Activated CD8-positive, alpha-beta T cell treated with anti-CD3 and anti-CD28 coated beads for 36 hours (primary cell): ENCODE results near the gene ARHGAP25. TPM values are rescaled to one million over a fixed set of nuclear protein-coding genes. Genes with fewer than 3 reads are reported as not detected.

ENCODE experiments used
- ATAC-seq: fragments of 200-7000 bp; cut with Tn5 transposase; one replicate; pipeline ENCODE4 v1.10.0; 2021; ENCODE audit warnings: mild to moderate bottlenecking, moderate library complexity
- CTCF ChIA-PET: fragments of 350-600 bp; sonication (Branson Sonifier 250); formaldehyde crosslinking; loops from one replicate; lab custom pipeline; 2021; ENCODE audit warnings: antibody characterized with exemption; lab: Charles Lee
- POLR2A ChIA-PET: fragments of 350-600 bp; sonication (Branson Sonifier 250); formaldehyde crosslinking; loops from one replicate; lab custom pipeline; 2021; ENCODE audit warnings: antibody characterized with exemption; lab: Charles Lee
- DNase-seq: peaks from one replicate; pipeline ENCODE4 v3.0.0-alpha.2; 2020
- H3K27ac Mint-ChIP-seq: one replicate; pipeline ENCODE4 v1.8.0; 2021; ENCODE audit warnings: mild to moderate bottlenecking, mixed read lengths
- H3K27me3 Mint-ChIP-seq: one replicate; pipeline ENCODE4 v1.8.0; 2021; ENCODE audit warnings: mixed read lengths
- H3K36me3 Mint-ChIP-seq: one replicate; pipeline ENCODE4 v1.8.0; 2021; ENCODE audit warnings: low read depth, mixed read lengths
- H3K4me1 Mint-ChIP-seq: one replicate; pipeline ENCODE4 v1.8.0; 2021; ENCODE audit warnings: low read depth, mixed read lengths
- H3K4me3 Mint-ChIP-seq: one replicate; pipeline ENCODE4 v1.8.0; 2021; ENCODE audit warnings: mild to moderate bottlenecking, moderate library complexity, mixed read lengths
- H3K9me3 Mint-ChIP-seq: one replicate; pipeline ENCODE4 v1.8.0; 2021; ENCODE audit warnings: mixed read lengths
- intact Hi-C: fragments of 100-400 bp; cut with micrococcal nuclease; formaldehyde crosslinking; loops from one replicate; pipeline ENCODE4 v1.10.0; 2022
- total RNA-seq, 2 experiments: library from RNA; stranded (reverse); gene quantifications; one replicate each; pipeline ENCODE4 v1.2.3, GENCODE V29; 2021
- TF ChIP-seq, protein P1 (sequence below): fragments of 200-600 bp; IDR thresholded peaks from one replicate; pipeline ENCODE4 v1.8.0; 2022; ENCODE audit warnings: antibody characterized with exemption, mild to moderate bottlenecking

Gene ARHGAP25
- total RNA-seq, 2 experiments from 2014 or later, result 59.3 to 61.5 TPM

GRCh38 chr2:68720665-68721064 is 13.9 kb upstream of the ARHGAP25 start:
- Mint-ChIP-seq H3K9me3 (no peaks in the 10 kb centered on the region), H3K27me3 (no peaks in the 10 kb centered on the region), H3K36me3 (no peaks in the 10 kb centered on the region), H3K4me1 (peaks cover 77% of the 10 kb centered on the region), H3K4me3 (no peak overlapping the region), H3K27ac (peak overlapping the region; percentile 87)
- TF ChIP-seq, protein P1, sequence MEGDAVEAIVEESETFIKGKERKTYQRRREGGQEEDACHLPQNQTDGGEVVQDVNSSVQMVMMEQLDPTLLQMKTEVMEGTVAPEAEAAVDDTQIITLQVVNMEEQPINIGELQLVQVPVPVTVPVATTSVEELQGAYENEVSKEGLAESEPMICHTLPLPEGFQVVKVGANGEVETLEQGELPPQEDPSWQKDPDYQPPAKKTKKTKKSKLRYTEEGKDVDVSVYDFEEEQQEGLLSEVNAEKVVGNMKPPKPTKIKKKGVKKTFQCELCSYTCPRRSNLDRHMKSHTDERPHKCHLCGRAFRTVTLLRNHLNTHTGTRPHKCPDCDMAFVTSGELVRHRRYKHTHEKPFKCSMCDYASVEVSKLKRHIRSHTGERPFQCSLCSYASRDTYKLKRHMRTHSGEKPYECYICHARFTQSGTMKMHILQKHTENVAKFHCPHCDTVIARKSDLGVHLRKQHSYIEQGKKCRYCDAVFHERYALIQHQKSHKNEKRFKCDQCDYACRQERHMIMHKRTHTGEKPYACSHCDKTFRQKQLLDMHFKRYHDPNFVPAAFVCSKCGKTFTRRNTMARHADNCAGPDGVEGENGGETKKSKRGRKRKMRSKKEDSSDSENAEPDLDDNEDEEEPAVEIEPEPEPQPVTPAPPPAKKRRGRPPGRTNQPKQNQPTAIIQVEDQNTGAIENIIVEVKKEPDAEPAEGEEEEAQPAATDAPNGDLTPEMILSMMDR, result no peak
- ChIA-PET POLR2A (interaction anchor here (0.7 to 8.9 kb wide), 8 partner anchors 11 to 187 kb away, joined by 3 to 111 read pairs (median 3); partner anchors contain the start of gene ARHGAP25), CTCF (interaction anchor here (1.2 to 7.4 kb wide), 9 partner anchors 11 to 255 kb away, joined by 3 to 57 read pairs (median 9); no protein-coding TSS in a partner anchor)
- intact Hi-C loops, result loop anchor here (10.0 kb wide), 1 partner anchor 256 kb away; the partner anchor contains the start of genes APLF and FBXO48
- DNase-seq, result no peak
- ATAC-seq, result no peak

- peak overlapping the region; percentile 87 for H3K27ac Mint-ChIP-seq
- CTCF ChIA-PET, result interaction anchor here (0.8 to 7.4 kb wide), 14 partner anchors 12 to 258 kb away, joined by 3 to 57 read pairs (median 8); no protein-coding TSS in a partner anchor
- DNase-seq, result peak; percentile 53
- no peaks in the 10 kb centered on the region for H3K9me3 Mint-ChIP-seq
- H3K36me3 Mint-ChIP-seq, result no peaks in the 10 kb centered on the region
- POLR2A ChIA-PET, result interaction anchor here (0.7 to 8.9 kb wide), 9 partner anchors 10 to 108 kb away, joined by 3 to 111 read pairs (median 3); partner anchors contain the start of gene ARHGAP25
- intact Hi-C loops, result loop anchor here (10.0 kb wide), 1 partner anchor 257 kb away; the partner anchor contains the start of genes APLF and FBXO48
- H3K4me1 Mint-ChIP-seq, result peaks cover 77% of the 10 kb centered on the region
- ATAC-seq, result peak; percentile 33
- TF ChIP-seq, protein P1, result no peak
- H3K4me3 Mint-ChIP-seq, result peak overlapping the region; percentile 50
- H3K27me3 Mint-ChIP-seq, result no peaks in the 10 kb centered on the region
Observed at GRCh38 chr2:68721482-68722101, 13.0 kb upstream of the ARHGAP25 start.

DNA sequence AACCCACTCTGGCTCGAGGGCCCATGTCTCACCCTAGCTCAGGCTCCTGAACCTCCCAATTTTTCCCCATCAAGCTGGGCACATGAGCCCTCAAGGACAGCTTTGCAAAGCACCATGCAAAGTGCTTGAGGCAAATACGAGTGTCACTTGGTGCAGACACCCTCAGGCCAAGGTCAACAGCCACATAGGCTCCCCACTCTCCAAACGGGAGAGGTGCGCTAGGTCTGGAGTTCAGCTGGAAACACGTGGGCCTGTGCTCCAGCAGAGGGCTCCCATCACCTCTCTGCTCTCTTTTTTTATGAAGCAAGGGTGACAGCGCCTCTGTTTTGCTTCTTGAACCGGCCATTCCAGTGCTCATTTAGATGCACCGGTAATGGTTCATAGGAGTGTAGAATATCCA is 11.9 kb upstream of the ARHGAP25 start:
- TF ChIP-seq, protein P1, result no peak
- Mint-ChIP-seq H3K27me3 (no peaks in the 10 kb centered on the region), H3K4me3 (no peak overlapping the region), H3K9me3 (no peaks in the 10 kb centered on the region), H3K4me1 (peaks cover 75% of the 10 kb centered on the region), H3K36me3 (no peaks in the 10 kb centered on the region), H3K27ac (no peak overlapping the region)
- ATAC-seq, result no peak
- no peak for DNase-seq
- intact Hi-C loops, result loop anchor here (10.0 kb wide), 1 partner anchor 258 kb away; the partner anchor contains the start of genes APLF and FBXO48
- ChIA-PET POLR2A (interaction anchor here (1.1 to 8.9 kb wide), 3 partner anchors 11 to 107 kb away, joined by 5 to 111 read pairs (median 27); partner anchors contain the start of gene ARHGAP25), CTCF (interaction anchor here (0.7 to 7.4 kb wide), 12 partner anchors 13 to 259 kb away, joined by 3 to 57 read pairs (median 8); no protein-coding TSS in a partner anchor)

DNA sequence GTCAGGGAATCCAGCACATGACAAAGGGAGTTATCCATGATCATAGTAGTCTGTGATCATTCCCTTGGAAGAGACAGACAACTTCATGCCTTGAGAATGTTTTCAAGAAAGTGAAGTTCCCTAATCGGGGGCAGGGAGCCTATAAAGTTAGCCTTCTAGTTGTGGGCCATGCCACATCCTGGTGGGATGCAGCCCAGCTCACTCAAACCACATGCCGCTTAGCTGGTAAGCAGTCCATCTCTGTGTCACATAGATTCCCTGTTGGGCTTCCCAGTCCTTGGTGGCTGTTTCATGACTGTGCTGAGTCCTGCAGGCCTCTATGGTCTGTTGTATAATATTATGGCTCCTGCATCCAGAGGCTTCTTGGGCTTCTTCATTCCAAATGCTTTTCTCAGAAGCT is 11.4 kb upstream of the ARHGAP25 start:
- CTCF ChIA-PET, result interaction anchor here (0.7 to 7.4 kb wide), 9 partner anchors 13 to 202 kb away, joined by 3 to 57 read pairs (median 9); no protein-coding TSS in a partner anchor
- Mint-ChIP-seq H3K9me3 (no peaks in the 10 kb centered on the region), H3K4me3 (no peak overlapping the region), H3K36me3 (no peaks in the 10 kb centered on the region), H3K27me3 (no peaks in the 10 kb centered on the region), H3K27ac (no peak overlapping the region), H3K4me1 (peaks cover 75% of the 10 kb centered on the region)
- TF ChIP-seq, protein P1, result no peak
- intact Hi-C loops, result loop anchor here (10.0 kb wide), 1 partner anchor 258 kb away; the partner anchor contains the start of genes APLF and FBXO48
- POLR2A ChIA-PET, result interaction anchor here (1.6 to 8.9 kb wide), 2 partner anchors 11 to 18 kb away, joined by 9 to 111 read pairs; partner anchors contain the start of gene ARHGAP25
- DNase-seq (no peak), ATAC-seq (no peak)
